OCI-LY7 (cell line): ENCODE measurements around the gene CREB3.

ENCODE experiments used
- CTCF ChIP-seq: fragments of 200-600 bp; sonication (generic); conservative IDR thresholded peaks from 2 replicates; pipeline ENCODE4 v1.5.1; 2014; ENCODE audit warnings: mild to moderate bottlenecking, antibody characterized with exemption, low read length, moderate library complexity, mixed read lengths
- EZH2phosphoT487 ChIP-seq: fragments of 200-600 bp; sonication (generic); IDR thresholded peaks from 2 replicates; pipeline ENCODE4 v1.6.1; 2018; ENCODE audit warnings: low read depth, borderline replicate concordance, mild to moderate bottlenecking, mixed run types, antibody characterized with exemption, low read length, moderate library complexity, mixed read lengths

- TF ChIP-seq CTCF (no peak), EZH2phosphoT487 (no peak)
These were observed 25.4 kb downstream of the CREB3 start for GRCh38 chr9:35757892-35758275.
